Lung (tissue), 12 donors: Measurements from ENCODE around the gene PTPRN2. TPM values are rescaled to one million over a fixed set of nuclear protein-coding genes. Genes with fewer than 3 reads are reported as not detected.

Experiments used
- ATAC-seq: fragments of 200-7000 bp; cut with Tn5 transposase; one replicate; pipeline ENCODE4 v1.9.1; 2020; ENCODE audit warnings: moderate number of reproducible peaks; ENCODE audit not compliant: insufficient read depth, low FRiP score
- DNase-seq, 3 donors: peaks; one replicate each; pipeline ENCODE4 v3.0.0-alpha.2; 2013 to 2017
- H3K27ac ChIP-seq, 2 donors: one replicate each; pipeline ENCODE4 v1.5.1; 2013; ENCODE audit warnings: mild to moderate bottlenecking in 2 of 2, moderate library complexity in 2 of 2, control low read depth in 1 of 2, inconsistent platforms in 1 of 2, low read depth in 1 of 2, low read length in 1 of 2
- H3K27me3 ChIP-seq, 3 donors: one replicate each; pipeline ENCODE4 v1.5.1; 2013; ENCODE audit warnings: low read length in 2 of 3; ENCODE audit not compliant: control insufficient read depth in 3 of 3, insufficient read depth in 3 of 3
- H3K36me3 ChIP-seq, 4 donors: one replicate each; pipeline ENCODE4 v1.5.1; 2013; ENCODE audit warnings: low read length in 4 of 4, mild to moderate bottlenecking in 1 of 4, moderate library complexity in 1 of 4; ENCODE audit not compliant: control insufficient read depth in 4 of 4, insufficient read depth in 4 of 4
- H3K4me1 ChIP-seq, 5 donors: one replicate each; pipeline ENCODE4 v1.5.1; 2013; ENCODE audit warnings: low read length in 5 of 5, mild to moderate bottlenecking in 2 of 5, moderate library complexity in 1 of 5; ENCODE audit not compliant: control insufficient read depth in 5 of 5, insufficient read depth in 5 of 5
- H3K4me3 ChIP-seq: one replicate; pipeline ENCODE4 v1.5.1; 2013; ENCODE audit warnings: mild to moderate bottlenecking, control low read depth, moderate library complexity
- H3K9ac ChIP-seq, 2 donors: one replicate each; pipeline ENCODE4 v1.5.1; 2013; ENCODE audit warnings: low read length in 2 of 2, control low read depth in 1 of 2; ENCODE audit not compliant: insufficient read depth in 1 of 2
- H3K9me3 ChIP-seq, 4 donors: one replicate each; pipeline ENCODE4 v1.5.1; 2013; ENCODE audit warnings: low read length in 3 of 4, mild to moderate bottlenecking in 1 of 4, moderate library complexity in 1 of 4; ENCODE audit not compliant: control insufficient read depth in 4 of 4, insufficient read depth in 3 of 4
- CTCF ChIP-seq: IDR thresholded peaks from 2 replicates; pipeline ENCODE4 v1.5.1; 2012; ENCODE audit warnings: mild to moderate bottlenecking; ENCODE audit errors: control extremely low read depth, extremely low read depth
- WGBS, 2 donors: extraction: QIAGEN DNeasy Blood & Tissue Kit; methylation state at CpG; one replicate each; pipeline ENCODE4 v1.1.7; 2013; 5-methylcytosine and 5-hydroxymethylcytosine counted together
- polyA plus RNA-seq, 2 donors: library from polyadenylated mRNA; stranded (reverse); fragments of 200-250 nt; gene quantifications; one replicate each; pipeline ENCODE4 v1.2.1, GENCODE V29; 2013
- total RNA-seq, 2 donors: library from RNA; depleted of rRNA in 1 of 2; stranded (reverse); fragments of >200 nt in 1 of 2; gene quantifications; one replicate each; pipeline ENCODE4 v1.2.1, GENCODE V29; 2014 to 2021
- donor health status: control.
- donor health status: control.
- donor health status: Bipolar disorder and iron deficiency.
- donor health status: healthy.
- donor health status: DM: yes; HTN: yes; CAD: no.

Gene PTPRN2
- total and polyA plus RNA-seq, 4 donors = 2.1 to 7.4 (median 4.4) TPM

GRCh38 chr7:157974678-157975230 is 612.9 kb downstream of the PTPRN2 start:
- H3K27ac ChIP-seq = no peak overlapping the region
- TF ChIP-seq CTCF = no peak
- no peaks in the 10 kb centered on the region for H3K36me3 ChIP-seq
- H3K9me3 ChIP-seq = peaks cover 0 to 36% (median 1%) of the 10 kb centered on the region in 4 donors
- WGBS, 2 donors = 91 to 94% methylated on average over 11 of the region's 11 CpGs
- ATAC-seq = no peak
- no peak overlapping the region for H3K4me3 ChIP-seq
- no peaks in the 10 kb centered on the region for H3K27me3 ChIP-seq
- H3K9ac ChIP-seq = no peak overlapping the region
- H3K4me1 ChIP-seq = no peaks in the 10 kb centered on the region
- no peak for DNase-seq

- peaks cover 0 to 40% (median 1%) of the 10 kb centered on the region in 4 donors for H3K9me3 ChIP-seq
- 94% methylated on average over 23 of the region's 23 CpGs for WGBS, 2 donors
- ATAC-seq (no peak), DNase-seq (no peak)
- no peaks in the 10 kb centered on the region for H3K36me3 ChIP-seq
- no peak overlapping the region for H3K4me3 ChIP-seq
- H3K27ac ChIP-seq = no peak overlapping the region
- no peak for TF ChIP-seq CTCF
- H3K4me1 ChIP-seq = no peaks in the 10 kb centered on the region
- H3K27me3 ChIP-seq = no peaks in the 10 kb centered on the region
- no peak overlapping the region for H3K9ac ChIP-seq
Observed at GRCh38 chr7:157973971-157974677, 613.5 kb downstream of the PTPRN2 start.

GRCh38 chr7:157972914-157973313 is 614.7 kb downstream of the PTPRN2 start:
- no peak for ATAC-seq
- Histone ChIP-seq H3K9me3 (peaks cover 0 to 43% (median 1%) of the 10 kb centered on the region in 4 donors), H3K9ac (no peak overlapping the region), H3K4me1 (no peaks in the 10 kb centered on the region), H3K27me3 (no peaks in the 10 kb centered on the region), H3K4me3 (no peak overlapping the region), H3K27ac (no peak overlapping the region), H3K36me3 (no peaks in the 10 kb centered on the region)
- no peak for DNase-seq
- WGBS, 2 donors = 78 to 87% methylated on average over 5 of the region's 5 CpGs
- no peak for TF ChIP-seq CTCF
